T-helper 17 cell (primary cell): ENCODE results near the gene SAFB2. TPM values are rescaled to one million over a fixed set of nuclear protein-coding genes. Genes with fewer than 3 reads are reported as not detected.

ENCODE experiments used
- total RNA-seq, 4 donors: library from RNA in 2 of 4; stranded (reverse) in 2 of 4; gene quantifications; one replicate each; pipeline ENCODE4 v1.2.3 and lab custom pipeline; 2022 to 2026

SAFB2 gene
- total RNA-seq, 2 donors from 2014 or later = 241 to 255 TPM

Other genes starting within 250 kb of the SAFB2 start
- gene ZNRF4, start 167.4 kb downstream of the SAFB2 start, total RNA-seq = not detected
- 1 to 10 TPM; 2.0 to 2.8 TPM for gene TINCR, start 54.8 kb downstream of the SAFB2 start, total RNA-seq
- 100 to 1,000 TPM; 173 to 183 TPM for gene SAFB, start 307 bp upstream of the SAFB2 start, total RNA-seq
- 10 to 100 TPM; 26.9 to 27.9 TPM for gene MICOS13, start 57.7 kb upstream of the SAFB2 start, total RNA-seq
- 1 to 10 TPM; 1.4 to 3.1 TPM for gene HSD11B1L, start 58.3 kb upstream of the SAFB2 start, total RNA-seq
- gene RPL36, start 67.5 kb upstream of the SAFB2 start, total RNA-seq = 1,000 to 10,000 TPM in 1 of 2 donors, 100 to 1,000 TPM in 1; 811 to 1,376 TPM
- gene LONP1, start 97.4 kb upstream of the SAFB2 start, total RNA-seq = 10 to 100 TPM; 61.0 to 65.2 TPM
- not detected for gene CATSPERD, start 97.9 kb upstream of the SAFB2 start, total RNA-seq
- gene PRR22, start 162.0 kb upstream of the SAFB2 start, total RNA-seq = 1 to 10 TPM; 3.8 to 3.9 TPM
- gene DUS3L, start 168.4 kb upstream of the SAFB2 start, total RNA-seq = 100 to 1,000 TPM; 128 to 131 TPM
- under 1 TPM; 0.35 to 0.39 TPM for gene NRTN, start 182.3 kb upstream of the SAFB2 start, total RNA-seq
- not detected for gene FUT6, start 216.9 kb upstream of the SAFB2 start, total RNA-seq
- gene FUT3, start 228.7 kb upstream of the SAFB2 start, total RNA-seq = under 1 TPM in 1 of 2 donors, not detected in 1; 0.50 TPM
- gene FUT5, start 247.8 kb upstream of the SAFB2 start, total RNA-seq = 1 to 10 TPM; 2.2 to 3.7 TPM